ELR (cell line): Measurements from ENCODE around the gene FOXN3.
A peak's percentile ranks its signal among the peaks of the same experiment; 100 is the strongest.

Experiments
- DNase-seq: peaks from one replicate; pipeline ENCODE4 v3.0.0-alpha.2; 2015; ENCODE audit warnings: low read depth

FOXN3 gene

DNA sequence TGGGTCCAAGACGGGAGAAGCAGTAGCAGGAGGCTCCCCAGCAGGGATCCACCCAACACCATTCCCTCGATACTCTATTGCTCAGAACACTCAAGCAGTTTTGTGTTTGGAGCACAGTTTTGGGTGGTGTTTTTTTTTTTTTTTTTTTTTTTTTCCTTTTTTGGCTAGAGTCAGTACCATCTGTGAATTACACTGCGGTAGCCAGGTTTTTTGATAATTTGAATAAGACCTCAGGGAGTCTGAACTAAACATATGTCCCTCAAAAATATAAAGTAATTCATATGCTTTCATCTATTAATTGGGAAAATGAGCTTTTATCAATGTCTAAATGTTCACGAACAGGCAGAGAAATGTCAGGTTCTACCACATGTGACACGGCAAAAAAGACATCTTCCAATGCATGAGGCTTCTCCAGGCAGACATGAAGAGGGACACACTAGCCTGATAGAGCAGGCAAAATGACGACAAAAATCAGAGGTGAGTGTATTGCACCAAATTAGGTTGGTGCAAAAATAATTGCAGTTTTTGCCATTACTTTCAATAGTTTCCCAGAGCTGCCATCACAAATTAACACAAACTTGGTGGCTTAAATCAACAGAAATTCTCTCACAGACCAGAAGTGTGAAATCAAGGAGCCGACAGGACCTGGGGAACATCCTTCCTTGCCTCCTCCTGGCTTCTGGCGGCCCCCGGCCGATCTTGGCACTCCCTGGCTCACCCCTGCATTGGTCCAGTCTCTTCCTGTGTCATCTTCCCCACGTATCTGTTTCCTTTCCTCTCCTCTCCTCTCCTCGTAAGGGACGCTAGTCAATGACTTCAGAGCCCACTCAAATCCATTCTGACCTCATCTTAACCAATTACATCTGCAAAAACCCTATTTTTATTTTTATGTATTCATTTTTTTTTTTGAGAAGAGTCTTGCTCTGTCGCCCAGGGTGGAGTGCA is 33.9 kb downstream of the FOXN3 start:
- no peak for DNase-seq

DNA sequence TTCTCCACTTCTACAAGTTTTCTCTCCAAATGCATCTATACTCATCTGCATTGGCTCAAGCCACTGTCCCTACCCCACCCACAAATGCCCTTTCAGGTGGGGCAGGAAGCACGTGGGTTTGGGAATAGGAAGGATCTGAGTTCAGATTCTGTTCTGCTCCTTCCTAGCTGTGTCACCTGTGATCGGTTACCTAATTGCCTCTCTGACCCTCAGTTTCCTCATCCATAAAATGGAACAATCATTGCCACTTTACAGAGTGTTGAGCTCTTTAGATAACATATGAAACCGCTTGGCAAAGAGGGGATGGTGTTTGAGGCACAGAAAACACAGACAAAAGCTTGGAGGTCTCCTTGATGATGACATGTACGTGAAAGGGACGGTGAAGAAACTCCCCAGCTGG is 34.5 kb downstream of the FOXN3 start:
- DNase-seq = no peak

DNA sequence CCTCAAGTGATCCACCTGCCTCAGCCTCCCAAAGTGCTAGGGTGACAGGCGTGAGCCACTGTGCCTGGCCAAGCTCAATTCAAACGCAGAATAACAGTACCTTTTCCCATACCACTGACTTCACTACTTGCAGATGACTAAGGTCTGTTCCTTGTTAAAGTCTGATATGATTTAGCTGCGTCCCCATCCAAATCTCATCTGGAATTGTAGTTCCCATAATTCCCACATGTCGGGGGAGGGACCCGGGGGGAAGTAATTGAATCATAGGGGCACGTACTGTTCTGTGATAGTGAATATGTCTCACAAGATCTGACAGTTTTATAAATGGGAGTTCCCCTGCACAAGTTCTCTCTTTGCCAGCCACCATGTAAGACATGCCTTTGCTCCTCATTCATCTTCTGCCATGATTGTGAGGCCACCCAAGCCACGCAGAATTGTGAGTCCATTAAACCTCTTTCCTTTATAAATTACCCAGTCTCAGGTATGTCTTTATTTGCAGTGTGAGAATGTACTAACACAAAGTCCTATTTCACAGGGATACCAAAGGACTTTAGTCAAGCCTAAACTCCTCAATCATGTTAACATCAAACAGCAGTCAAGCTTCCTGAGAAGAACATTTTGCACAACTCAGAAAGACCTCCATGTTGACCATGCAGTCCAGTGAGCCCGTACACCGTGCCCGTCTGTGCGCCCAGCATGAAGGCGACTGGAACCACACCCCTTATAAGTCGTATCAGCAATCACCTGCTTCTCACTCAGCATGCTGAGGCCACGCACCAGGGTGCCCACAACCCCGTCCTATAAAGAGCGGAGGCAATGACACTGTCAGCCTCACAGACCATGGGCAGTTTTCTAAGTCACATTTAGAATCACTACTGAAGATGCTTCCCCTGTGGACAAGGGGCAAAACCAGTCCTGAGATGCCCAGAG is 36.9 kb downstream of the FOXN3 start:
- DNase-seq = no peak

DNA sequence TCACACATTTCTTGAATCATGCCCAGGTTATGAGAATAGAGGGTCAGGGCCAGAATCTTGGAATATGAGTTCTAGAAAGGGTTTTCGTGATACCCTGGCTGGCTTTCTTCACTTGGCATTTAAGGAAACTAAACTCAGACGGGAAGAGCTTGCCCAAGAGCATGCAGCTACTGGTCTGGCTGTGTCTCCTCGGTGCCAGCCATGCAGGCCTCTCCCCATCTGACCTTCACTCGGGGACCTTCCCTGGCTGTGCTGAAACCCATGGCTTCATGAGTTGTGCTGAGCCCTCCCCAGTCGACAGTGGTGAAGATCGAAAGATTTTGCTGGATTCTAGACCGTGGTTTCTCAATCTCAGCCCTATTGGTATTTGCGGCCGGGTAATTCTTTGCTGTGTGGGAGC is 38.0 kb downstream of the FOXN3 start:
- DNase-seq = no peak

DNA sequence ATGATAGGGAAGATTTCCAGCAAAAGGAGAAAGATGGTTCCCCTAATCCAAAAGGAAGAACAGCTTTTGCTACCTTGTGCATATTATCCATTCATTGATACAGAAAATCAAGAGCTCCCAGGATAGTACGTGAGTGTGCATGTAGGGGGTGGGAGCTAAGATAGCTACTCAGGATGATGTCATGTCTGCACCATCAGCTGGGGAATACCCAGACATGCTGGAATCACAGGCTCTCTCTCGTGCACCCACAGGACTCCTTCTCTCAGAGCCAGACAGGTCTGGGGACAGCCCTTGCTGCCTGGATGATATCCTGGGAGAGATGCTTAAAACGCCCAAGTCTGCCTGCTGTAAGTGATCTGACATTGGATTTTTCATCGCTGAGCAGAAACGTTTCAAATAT is 38.9 kb downstream of the FOXN3 start:
- DNase-seq = peak; percentile 50

DNA sequence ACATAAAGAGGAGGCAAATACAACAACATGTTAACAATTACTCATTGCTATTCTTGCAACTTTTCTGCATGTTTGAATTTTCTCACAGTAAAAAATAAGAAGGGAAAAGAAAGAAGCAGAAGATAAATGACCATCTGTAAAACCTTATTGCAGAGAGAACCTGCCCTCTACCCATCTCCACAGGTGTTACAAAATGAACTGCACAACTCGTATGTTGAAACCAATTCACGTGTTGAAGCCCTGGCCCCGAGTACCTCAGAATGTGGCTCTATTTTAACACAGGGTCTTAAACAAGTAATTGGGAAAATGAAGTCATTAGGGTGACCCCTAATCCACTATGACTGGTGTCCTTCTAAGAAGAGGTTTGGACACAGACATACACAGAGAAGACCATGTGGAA is 39.5 kb downstream of the FOXN3 start:
- DNase-seq = no peak

DNA sequence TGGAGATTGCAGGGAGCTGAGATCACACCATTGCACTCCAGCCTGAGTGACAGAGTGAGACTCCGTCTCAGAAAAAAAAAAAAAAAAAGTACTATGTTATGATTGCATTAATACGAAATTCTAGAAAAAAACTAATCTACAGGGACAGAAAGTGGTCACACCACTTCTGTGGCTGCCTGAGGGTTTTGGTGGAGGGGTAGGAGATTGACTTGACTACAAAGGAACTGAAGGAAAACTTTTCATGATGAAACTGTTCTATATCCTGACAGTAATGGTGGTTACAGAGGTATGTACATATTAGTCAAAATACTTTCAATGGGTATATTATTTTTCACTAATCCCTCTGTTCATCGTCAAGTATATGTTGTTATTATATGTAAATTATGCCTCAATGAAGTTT is 42.1 kb downstream of the FOXN3 start:
- no peak for DNase-seq

DNA sequence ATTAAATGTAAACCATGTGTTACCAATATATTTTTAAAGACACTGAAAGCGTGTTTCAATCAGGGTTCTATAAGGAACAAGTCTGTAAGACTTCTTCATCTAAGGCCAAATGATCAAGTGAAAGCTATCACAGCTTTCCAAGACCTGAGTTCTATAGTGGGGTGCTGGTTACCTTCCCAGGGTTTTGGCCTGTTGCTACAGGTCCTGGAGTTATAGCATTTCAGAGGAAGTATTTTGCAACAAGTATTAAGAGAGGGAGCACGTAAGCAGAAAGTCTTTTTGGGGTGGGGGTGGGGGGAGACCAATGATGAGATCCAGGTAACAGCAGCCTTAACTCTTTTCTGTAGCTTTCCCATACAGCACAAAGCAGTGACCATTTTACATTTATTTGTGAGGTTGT is 43.8 kb downstream of the FOXN3 start:
- DNase-seq = no peak

DNA sequence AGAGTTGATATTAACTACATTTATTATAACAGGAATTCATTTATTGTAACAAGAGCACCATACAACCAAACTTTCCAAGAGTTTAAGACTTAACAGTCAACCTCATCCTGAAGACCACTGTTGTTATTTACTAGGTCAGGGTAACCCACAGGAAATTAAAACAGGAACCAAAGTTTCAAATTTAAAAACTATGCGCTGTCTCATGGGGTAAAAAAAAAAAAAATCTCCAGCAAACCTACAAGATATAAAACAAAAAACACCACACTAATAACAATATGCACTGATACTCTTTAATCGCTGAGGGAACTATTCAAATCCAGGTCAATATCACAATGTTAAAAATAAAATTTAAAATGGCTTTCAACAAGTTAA is 44.5 kb downstream of the FOXN3 start:
- DNase-seq = no peak

DNA sequence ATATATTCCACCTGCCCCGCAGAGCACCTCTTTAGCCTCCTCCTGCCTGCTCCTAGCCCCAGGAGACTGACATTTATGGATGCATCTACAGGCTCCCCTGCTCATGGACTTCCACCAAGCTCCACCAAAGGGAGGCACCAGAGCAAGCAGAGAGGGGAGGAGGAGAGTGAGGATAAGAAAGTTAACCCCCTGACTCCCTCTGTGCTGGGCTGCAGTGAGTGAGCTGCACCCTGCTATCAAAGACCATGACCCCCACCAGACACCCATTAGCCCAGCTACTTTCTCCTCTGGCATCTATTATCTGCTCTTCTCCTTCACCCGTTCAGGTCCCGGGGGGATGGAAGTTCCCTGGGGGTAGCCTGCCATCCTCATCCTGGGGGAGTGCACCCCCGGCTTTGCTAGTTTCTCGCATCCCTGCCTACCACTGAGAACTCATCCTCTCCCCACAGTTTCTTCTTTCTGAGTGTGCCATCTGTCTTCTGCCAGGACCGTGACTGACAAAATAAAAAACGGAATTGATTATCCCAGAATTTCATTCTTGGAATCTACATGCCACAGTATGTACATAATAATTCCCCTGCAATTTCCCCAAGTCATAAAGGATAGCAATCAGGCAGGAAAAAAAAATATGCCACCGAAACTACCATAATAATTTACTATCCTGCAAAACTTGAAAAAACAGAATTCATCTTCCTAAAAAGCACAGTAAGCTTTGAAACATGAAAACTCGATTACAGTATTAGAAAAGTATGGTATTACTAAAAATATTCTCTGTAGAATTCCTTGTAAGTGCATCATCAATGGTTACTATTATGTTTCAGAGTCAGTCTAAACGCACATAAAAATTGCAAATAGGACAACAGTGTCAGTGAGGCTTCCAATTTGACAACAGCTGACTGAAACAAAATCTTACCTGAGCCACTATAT is 45.2 kb downstream of the FOXN3 start:
- DNase-seq = no peak

DNA sequence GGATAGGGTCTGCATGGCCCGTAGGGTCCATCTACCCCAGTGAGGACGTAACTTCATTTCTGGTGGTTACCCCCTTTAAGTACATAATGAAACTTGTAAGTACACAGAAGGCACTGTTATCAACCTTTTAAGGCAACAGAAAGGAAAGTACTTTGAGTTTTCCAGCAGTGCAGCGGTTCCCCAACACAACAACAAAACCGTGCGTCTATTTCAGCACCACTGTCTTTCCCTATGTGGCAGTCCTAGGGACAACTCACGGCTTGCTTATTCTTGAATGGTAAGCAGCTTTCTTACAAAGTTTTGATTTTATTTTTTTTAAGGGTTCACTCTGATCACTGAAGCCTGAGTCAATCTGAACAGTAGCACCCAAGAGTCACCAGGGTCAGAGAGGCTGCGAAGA is 46.3 kb downstream of the FOXN3 start:
- DNase-seq = no peak

DNA sequence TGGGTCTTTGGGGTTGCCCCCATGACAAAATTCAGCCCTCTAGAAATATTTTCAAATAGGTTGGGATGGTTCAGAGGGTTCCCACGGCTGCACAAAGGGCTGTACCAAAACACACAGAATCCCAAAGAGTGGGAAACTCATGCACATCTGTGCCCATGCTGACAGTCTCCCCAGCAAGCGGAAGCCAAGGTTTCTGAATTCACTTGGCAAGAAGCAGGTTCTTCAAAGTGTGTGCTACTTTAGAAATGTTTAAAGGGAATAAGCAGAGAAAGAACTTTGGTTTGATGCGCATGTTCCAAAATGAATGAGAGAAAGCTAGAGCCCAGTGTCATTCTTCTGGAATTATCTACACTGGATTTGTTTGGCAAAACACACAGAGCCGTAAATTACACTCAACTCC is 46.7 kb downstream of the FOXN3 start:
- DNase-seq = no peak

DNA sequence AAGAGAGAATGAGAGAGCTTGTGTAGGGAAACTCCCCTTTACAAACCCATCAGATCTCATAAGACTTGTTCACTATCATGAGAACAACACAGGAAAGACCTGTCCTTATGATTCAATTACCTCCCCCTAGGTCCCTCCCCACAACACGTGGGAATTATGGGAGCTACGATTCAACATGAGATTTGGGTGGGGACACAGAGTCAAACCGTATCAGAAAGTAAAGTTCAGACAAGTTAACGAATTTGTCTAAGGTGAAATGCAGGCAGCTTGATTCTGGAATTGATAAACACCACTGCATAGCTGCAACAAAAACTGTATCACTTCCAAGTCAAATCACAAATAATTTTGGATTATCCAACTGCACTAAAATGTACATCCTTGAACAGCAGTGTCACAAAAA is 47.4 kb downstream of the FOXN3 start:
- no peak for DNase-seq

DNA sequence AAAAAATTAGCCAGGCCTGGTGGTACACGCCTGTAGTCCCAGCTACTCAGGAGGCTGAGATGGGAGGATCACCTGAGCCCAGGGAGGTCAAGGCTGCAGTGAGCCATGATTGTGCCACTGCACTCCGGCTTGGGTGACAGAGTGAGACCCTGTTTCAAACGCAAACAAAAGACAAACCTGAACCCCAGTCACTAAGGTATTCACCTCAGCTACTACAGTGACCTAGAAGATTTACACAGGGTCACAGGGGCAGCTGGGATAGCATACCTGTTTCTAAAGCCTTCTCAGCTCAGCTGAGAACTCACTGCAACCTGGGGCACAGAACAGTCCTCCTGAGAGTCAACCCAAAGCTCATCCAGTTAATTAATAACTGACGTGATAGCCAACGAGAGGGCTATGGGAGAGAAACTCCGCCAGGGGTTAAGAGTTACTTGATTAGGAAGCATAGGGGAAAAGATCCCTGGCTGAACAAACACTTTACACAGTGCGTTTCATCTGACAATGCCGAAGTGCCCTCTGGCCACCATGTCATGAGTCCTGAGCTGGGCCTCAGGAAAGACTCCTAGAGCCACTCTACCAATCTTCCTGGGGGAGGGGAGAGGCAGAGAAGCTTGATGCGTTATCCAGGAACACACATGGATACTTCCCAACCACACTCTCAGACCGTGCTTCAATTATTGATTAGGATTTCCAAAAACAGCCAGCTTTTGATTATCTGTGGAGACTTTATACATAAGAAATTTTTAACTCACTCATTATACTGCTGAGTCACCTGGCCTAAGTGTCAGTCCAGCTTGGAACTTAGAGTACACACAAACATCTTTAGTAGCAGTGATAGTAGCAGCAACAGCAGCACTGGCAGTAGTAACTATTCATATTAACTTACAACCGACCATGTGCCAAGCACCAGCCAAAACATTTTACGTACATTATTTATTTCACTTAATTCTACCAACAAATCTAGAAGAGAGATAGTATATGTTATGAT is 48.2 kb downstream of the FOXN3 start:
- no peak for DNase-seq

DNA sequence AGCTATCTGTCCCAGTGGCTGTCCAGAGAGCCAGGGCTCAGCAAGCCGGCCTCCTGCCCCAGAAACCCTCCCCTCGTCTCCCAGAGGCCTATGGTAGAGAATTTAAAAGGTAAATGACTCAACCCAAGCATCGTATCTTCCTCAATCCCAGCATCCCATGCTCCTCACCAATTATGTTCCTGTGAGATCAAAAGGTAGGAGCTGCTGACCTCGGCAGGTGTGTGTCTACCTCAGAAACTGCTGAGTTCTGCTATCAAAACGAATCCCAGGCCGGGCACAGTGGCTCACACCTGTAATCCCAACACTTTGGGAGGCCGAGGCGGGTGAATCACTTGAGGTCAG is 49.3 kb downstream of the FOXN3 start:
- DNase-seq = no peak

DNA sequence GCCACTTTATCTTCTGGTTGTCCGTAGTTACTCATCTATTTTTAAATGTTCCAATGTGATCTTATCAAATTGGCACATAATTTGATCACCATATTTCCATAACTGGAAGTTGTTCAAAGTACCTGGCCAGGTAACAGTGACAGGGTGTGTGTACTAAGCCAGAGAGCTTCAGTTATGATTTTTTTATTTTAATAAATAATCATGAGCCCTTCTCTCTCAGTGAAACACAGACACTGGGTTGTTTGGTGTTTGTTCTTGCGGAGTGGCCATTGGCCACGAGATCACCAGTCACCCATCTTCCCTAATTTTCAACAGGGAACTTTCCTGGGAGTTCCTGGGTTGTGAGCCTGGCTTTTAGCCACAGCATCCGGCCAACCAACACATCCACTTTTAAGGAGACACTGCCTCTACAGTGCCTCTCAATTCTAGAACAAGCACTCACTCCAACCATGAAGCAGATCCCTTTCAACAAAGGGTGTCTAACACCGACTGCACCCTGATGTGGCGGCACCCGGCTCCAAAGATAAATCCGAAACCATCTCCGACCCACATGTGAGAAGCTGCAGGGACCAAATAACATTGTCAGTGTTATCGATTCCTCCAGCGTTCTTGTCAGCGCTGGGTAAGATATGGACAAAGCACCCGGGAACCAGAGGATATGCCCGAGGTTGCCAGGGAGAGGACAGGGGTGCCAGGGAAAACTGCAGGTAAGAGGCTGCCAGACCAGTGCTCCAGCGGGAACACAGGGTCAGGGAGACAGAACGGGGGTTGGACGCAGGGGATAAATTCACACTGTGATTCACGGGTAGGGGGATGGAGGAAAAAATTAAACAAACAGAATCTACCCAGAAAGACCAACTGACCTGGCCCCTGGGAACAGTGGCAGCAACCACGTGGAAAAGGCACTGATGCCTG is 49.9 kb downstream of the FOXN3 start:
- DNase-seq = no peak

DNA sequence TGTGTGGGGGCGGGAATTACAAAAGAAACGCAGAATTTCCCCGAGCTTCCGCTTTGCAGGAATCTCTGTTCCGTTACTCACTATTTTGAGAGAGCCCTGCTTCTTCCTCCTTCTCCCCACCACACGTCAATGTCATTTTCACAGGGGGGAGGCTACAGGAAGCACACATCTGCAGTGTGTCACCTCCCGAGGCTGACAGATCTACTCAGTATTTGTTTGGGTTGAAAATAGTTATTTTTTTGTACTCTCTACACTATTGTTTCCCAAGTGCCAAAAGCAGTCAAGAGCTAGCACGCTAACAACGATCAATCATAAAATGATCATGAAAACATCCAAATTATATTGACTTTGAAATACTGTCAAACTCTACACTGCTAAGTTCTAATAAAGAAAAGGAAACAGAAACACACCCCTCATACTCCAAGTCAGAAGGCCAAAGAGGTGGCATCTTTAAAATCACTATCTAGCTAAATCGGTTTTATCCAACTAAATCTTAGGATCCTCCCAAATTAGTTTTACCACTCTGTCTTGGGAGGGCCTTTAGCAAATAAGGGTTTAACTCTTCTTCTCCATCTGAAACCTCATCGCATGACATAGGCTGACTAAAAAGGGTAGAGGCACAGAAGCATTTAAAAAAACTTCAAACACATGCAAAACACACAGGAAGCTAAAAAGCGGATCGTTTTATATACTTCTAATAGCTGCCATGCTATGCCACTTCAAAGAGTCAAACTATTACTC is 51.8 kb downstream of the FOXN3 start:
- DNase-seq = no peak

DNA sequence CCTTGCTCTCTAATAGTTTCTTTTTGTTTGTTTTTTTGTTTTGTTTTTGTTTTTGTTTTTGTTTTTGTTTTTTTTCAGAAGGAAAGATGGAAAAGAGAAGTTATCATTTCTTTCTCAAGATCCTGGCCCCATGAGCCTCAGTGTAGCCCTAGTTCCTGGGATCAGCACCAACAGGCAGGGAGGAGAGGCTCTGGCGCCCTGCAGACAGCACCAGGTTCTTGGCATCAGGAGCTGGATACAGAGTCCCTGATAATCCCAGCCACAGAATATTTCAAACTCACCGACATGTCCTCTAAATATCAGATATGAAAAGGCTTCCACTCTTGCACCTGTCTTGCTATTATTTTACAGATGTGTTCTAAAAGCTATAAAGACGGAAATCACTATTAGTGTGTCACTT is 52.7 kb downstream of the FOXN3 start:
- no peak for DNase-seq

DNA sequence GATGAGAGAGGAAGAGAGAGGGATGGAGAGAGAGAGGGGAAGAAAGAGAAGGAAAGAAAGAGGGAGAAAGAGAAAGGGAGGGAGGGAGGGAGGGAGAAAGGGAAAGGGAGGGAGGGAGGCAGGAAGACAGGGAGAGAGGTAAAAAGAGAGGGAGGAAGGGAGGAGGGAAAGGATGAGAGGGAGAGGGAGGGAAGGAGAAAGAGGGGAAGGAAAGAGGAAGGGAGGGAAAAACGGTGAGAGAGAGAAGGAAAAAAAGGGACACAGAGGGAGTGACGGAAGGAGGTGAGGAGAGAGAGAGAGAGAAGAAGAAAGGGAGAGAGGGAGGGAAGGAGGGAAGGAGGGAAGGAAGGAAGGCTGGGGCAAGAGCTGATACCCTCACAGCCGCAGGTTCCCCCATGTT is 56.8 kb downstream of the FOXN3 start:
- DNase-seq = no peak
